Psoas muscle (tissue), 8 donors: ENCODE measurements around the gene CCDC91. TPM values are rescaled to one million over a fixed set of nuclear protein-coding genes. Genes with fewer than 3 reads are reported as not detected.

Source experiments
- ATAC-seq, 4 donors: fragments of 200-7000 bp; cut with Tn5 transposase; one replicate each; pipeline ENCODE4 v1.9.1; 2020; ENCODE audit warnings: moderate library complexity in 3 of 4, mild to moderate bottlenecking in 2 of 4
- DNase-seq, 2 donors: peaks; one replicate each; pipeline ENCODE4 v3.0.0-alpha.2; 2020
- H3K27ac ChIP-seq: fragments of 200-600 bp; one replicate; pipeline ENCODE4 v1.8.0; 2022
- H3K27me3 ChIP-seq, 3 donors: fragments of 200-600 bp in 1 of 3; one replicate each; pipeline versions ENCODE4 v1.6.1 to v1.8.0; 2013 to 2022; ENCODE audit warnings: low read length in 2 of 3, mild to moderate bottlenecking in 2 of 3, moderate library complexity in 1 of 3; ENCODE audit not compliant: insufficient read depth in 3 of 3
- H3K36me3 ChIP-seq, 2 donors: fragments of 200-600 bp in 1 of 2; one replicate each; pipeline versions ENCODE4 v1.6.1 to v1.8.0; 2013 to 2022; ENCODE audit warnings: low read depth in 1 of 2, mild to moderate bottlenecking in 1 of 2, moderate library complexity in 1 of 2; ENCODE audit not compliant: insufficient read depth in 1 of 2
- H3K4me1 ChIP-seq: fragments of 200-600 bp; one replicate; pipeline ENCODE4 v1.8.0; 2022
- H3K4me3 ChIP-seq: fragments of 200-600 bp; one replicate; pipeline ENCODE4 v1.8.0; 2022; ENCODE audit warnings: mild to moderate bottlenecking
- H3K9me3 ChIP-seq: fragments of 200-600 bp; one replicate; pipeline ENCODE4 v1.8.0; 2022
- WGBS, 3 donors: extraction: QIAGEN DNeasy Blood & Tissue Kit; methylation state at CpG; one replicate each; pipeline versions ENCODE4 v1.1.6 to v1.1.7; 2013; 5-methylcytosine and 5-hydroxymethylcytosine counted together
- intact Hi-C, 2 donors: fragments of 100-400 bp; cut with DNase I; formaldehyde crosslinking; loops; one replicate each; pipeline versions ENCODE4 v1.11.0 to v1.14.2; 2022
- polyA plus RNA-seq, 3 donors: library from polyadenylated mRNA; stranded (reverse); fragments of 200-250 nt; gene quantifications; one replicate each; pipeline ENCODE4 v1.2.3, GENCODE V29; 2013
- total RNA-seq, 4 donors: library from RNA; stranded (reverse); fragmentation: NEBNext Ultra II Directional in 2 of 4; extraction: Animal tissue kit (Norgen Biotek cat#: 25700) in 2 of 4; gene quantifications; one replicate each; pipeline versions ENCODE4 v1.2.1 to v1.2.4, GENCODE V29; 2021 to 2023
- TF ChIP-seq, protein P1 (sequence below): fragments of 200-600 bp; IDR thresholded peaks from one replicate; pipeline ENCODE4 v1.8.0; 2022; ENCODE audit warnings: antibody characterized with exemption
- donor health status: healthy with polysubstance abuse.
- donor health status: DM: no; HTN: no; CAD: no; lungs with moderate emphysema.
- donor health status: Bipolar disorder and iron deficiency.
- donor health status: healthy.
- donor health status: DM: yes; HTN: yes; CAD: no.
- donor health status: DM: no; HTN: no; CAD: no.
- donor health status: DM: no; HTN: no; CAD: no.
- donor health status: DM: yes; HTN: yes; CAD: no.

Gene CCDC91
- total and polyA plus RNA-seq, 7 donors = 18.4 to 47.2 (median 36.2) TPM

- no peaks in the 10 kb centered on the region for H3K27me3 ChIP-seq
Observed at GRCh38 chr12:28231248-28231647, 41.0 kb downstream of the CCDC91 start.

DNA sequence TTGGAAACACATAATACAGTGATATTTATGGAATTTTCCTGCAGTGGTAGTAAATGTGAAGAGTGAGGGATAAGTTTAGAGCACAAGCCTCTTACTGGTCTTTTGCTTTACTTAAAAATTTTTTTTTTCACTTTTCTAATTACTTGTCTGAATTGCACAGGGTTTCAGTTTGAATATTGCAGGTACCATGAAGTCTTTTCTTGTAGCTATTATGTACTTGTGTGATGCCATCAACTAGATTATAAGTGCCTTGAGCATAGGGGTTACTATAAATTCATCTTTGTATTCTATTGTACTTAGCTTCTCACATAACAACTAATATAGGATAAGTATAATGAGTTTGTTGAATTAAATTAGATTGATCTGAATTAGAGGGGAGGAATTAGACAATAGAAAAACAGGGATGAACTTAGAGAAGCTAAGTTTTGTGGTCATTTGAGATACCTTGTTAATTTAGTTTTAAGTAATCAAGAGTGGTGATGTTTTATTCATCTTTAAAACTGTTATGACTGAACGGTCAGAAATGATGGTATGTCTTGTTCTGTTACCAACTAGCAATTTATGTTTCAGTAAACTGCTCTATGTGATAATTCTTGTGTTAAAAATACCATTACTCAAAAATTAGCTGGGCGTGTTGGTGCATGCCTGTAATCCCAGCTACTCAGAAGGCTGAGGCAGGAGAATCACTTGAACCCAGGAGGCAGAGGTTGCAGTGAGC, 42.1 kb downstream of the CCDC91 start:
- no peak for ATAC-seq
- no peak for DNase-seq
- Histone ChIP-seq H3K36me3 (no peaks in the 10 kb centered on the region), H3K27me3 (no peaks in the 10 kb centered on the region), H3K4me3 (no peak overlapping the region), H3K4me1 (peaks cover 15% of the 10 kb centered on the region), H3K9me3 (no peaks in the 10 kb centered on the region), H3K27ac (no peak overlapping the region)
- 90 to 97% (median 94%) methylated on average over 2 of the region's 2 CpGs for WGBS, 3 donors
- TF ChIP-seq, protein P1, sequence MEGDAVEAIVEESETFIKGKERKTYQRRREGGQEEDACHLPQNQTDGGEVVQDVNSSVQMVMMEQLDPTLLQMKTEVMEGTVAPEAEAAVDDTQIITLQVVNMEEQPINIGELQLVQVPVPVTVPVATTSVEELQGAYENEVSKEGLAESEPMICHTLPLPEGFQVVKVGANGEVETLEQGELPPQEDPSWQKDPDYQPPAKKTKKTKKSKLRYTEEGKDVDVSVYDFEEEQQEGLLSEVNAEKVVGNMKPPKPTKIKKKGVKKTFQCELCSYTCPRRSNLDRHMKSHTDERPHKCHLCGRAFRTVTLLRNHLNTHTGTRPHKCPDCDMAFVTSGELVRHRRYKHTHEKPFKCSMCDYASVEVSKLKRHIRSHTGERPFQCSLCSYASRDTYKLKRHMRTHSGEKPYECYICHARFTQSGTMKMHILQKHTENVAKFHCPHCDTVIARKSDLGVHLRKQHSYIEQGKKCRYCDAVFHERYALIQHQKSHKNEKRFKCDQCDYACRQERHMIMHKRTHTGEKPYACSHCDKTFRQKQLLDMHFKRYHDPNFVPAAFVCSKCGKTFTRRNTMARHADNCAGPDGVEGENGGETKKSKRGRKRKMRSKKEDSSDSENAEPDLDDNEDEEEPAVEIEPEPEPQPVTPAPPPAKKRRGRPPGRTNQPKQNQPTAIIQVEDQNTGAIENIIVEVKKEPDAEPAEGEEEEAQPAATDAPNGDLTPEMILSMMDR = no peak
- intact Hi-C loops = no loop called here

More at GRCh38 chr12:28231248-28231647, 41.0 kb downstream of the CCDC91 start:
- DNase-seq (no peak), ATAC-seq (peak in 1 of 4 donors; percentile 65)
- Histone ChIP-seq H3K9me3 (no peaks in the 10 kb centered on the region), H3K4me1 (peaks cover 15% of the 10 kb centered on the region), H3K27ac (no peak overlapping the region), H3K4me3 (no peak overlapping the region), H3K36me3 (no peaks in the 10 kb centered on the region)
- TF ChIP-seq, protein P1 = no peak
- intact Hi-C loops = no loop called here

DNA sequence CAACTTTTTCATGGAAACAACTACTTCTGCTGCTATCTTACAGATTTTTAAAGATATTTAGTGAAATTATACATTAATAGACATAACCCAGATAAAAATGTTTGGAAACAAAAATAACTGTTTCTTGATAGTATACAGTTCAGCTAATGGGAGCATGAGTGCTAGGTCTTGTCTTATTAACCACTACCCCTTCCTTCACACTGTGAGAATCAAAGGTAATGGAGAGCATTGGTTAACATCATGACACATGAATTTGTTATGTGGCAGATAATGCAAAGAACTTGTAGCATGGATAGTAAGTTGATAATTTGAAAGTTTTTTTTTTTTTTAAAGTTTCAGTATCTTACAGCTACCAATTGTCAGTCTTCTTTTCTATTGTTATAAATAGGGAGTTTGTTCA, 44.2 kb downstream of the CCDC91 start:
- ATAC-seq = no peak
- TF ChIP-seq, protein P1 = no peak
- peaks cover 15% of the 10 kb centered on the region for H3K4me1 ChIP-seq

GRCh38 chr12:28235015-28235414, 44.8 kb downstream of the CCDC91 start:
- Histone ChIP-seq H3K27me3 (no peaks in the 10 kb centered on the region), H3K9me3 (no peaks in the 10 kb centered on the region), H3K4me3 (no peak overlapping the region), H3K27ac (no peak overlapping the region), H3K36me3 (no peaks in the 10 kb centered on the region), H3K4me1 (peaks cover 15% of the 10 kb centered on the region)
- TF ChIP-seq, protein P1 = no peak
- no peak for ATAC-seq
- 64 to 73% (median 64%) methylated on average over 1 of the region's 1 CpG for WGBS, 3 donors
- DNase-seq = no peak
- intact Hi-C loops = no loop called here

More for the DNA sequence above, 44.2 kb downstream of the CCDC91 start:
- Histone ChIP-seq H3K27me3 (no peaks in the 10 kb centered on the region), H3K27ac (no peak overlapping the region), H3K9me3 (no peaks in the 10 kb centered on the region), H3K4me3 (no peak overlapping the region), H3K36me3 (no peaks in the 10 kb centered on the region)
- intact Hi-C loops = no loop called here
- DNase-seq = no peak

- H3K27me3 ChIP-seq = no peaks in the 10 kb centered on the region
- peaks cover 12% of the 10 kb centered on the region for H3K4me1 ChIP-seq
- no peak overlapping the region for H3K27ac ChIP-seq
- intact Hi-C loops = no loop called here
- TF ChIP-seq, protein P1 = no peak
- no peaks in the 10 kb centered on the region for H3K9me3 ChIP-seq
- no peak overlapping the region for H3K4me3 ChIP-seq
- ATAC-seq (no peak), DNase-seq (no peak)
- H3K36me3 ChIP-seq = no peaks in the 10 kb centered on the region
Observed at GRCh38 chr12:28235985-28236384, 45.7 kb downstream of the CCDC91 start.
